Measurements from ENCODE around the gene ZDHHC3.

DNA sequence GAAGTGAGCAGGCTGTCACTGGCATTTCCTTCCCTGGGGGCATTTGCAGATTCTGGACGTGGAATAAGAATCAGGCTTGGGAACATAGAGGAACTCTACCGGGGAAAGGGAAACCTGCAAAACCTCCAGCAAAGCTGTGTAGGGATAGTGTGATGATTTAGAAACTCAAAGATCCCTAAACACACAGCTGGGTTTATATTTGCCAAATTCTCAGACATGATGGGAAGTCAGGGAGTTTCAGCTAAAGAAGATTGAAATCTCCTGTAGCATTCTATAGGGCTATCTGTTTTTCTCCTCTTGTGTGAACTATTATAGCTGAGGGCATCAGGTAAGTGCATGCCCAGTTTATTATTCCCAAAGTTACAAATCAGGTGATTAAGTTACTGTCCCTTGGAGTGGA, 40.9 kb upstream of the ZDHHC3 start:
- TF ChIP-seq EZH2phosphoT487 (IDR thresholded peaks at IDR 0.05; ENCODE audit: low read depth, severe bottlenecking, unreplicated experiment) = no peak
- TF ChIP-seq, protein P1, sequence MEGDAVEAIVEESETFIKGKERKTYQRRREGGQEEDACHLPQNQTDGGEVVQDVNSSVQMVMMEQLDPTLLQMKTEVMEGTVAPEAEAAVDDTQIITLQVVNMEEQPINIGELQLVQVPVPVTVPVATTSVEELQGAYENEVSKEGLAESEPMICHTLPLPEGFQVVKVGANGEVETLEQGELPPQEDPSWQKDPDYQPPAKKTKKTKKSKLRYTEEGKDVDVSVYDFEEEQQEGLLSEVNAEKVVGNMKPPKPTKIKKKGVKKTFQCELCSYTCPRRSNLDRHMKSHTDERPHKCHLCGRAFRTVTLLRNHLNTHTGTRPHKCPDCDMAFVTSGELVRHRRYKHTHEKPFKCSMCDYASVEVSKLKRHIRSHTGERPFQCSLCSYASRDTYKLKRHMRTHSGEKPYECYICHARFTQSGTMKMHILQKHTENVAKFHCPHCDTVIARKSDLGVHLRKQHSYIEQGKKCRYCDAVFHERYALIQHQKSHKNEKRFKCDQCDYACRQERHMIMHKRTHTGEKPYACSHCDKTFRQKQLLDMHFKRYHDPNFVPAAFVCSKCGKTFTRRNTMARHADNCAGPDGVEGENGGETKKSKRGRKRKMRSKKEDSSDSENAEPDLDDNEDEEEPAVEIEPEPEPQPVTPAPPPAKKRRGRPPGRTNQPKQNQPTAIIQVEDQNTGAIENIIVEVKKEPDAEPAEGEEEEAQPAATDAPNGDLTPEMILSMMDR (IDR thresholded peaks at IDR 0.05; ENCODE audit: poor library complexity) = no peak

Measured in hepatocyte (in vitro differentiated cells).